GM23338 (cell line): Measurements from ENCODE around the gene SCAPER. TPM values are rescaled to one million over a fixed set of nuclear protein-coding genes. Genes with fewer than 3 reads are reported as not detected.
A peak's percentile ranks its signal among the peaks of the same experiment; 100 is the strongest.

Experiments
- ATAC-seq: fragments of 200-7000 bp; cut with Tn5 transposase; 3 replicates; pipeline ENCODE4 v1.9.1; 2020
- DNase-seq: peaks from one replicate; pipeline ENCODE4 v3.0.0-alpha.2; 2015; ENCODE audit warnings: low spot score
- H2AFZ ChIP-seq: fragments of 200-600 bp; sonication (generic); 2 replicates; pipeline ENCODE4 v1.8.0; 2016; ENCODE audit warnings: antibody characterized with exemption, mild to moderate bottlenecking, moderate library complexity
- H3F3A ChIP-seq: fragments of 200-600 bp; sonication (generic); replicated peaks from 2 replicates; pipeline ENCODE4 v1.8.0; 2017; ENCODE audit warnings: antibody characterized with exemption, mixed run types, low read depth
- H3K27ac ChIP-seq: fragments of 200-600 bp; sonication (generic); 2 replicates; pipeline ENCODE4 v1.6.1; 2016; ENCODE audit warnings: low read depth
- H3K27me3 ChIP-seq: fragments of 200-600 bp; sonication (generic); 2 replicates; pipeline ENCODE4 v1.8.0; 2016; ENCODE audit warnings: mild to moderate bottlenecking, mixed run types, moderate library complexity; ENCODE audit not compliant: insufficient read depth
- H3K36me3 ChIP-seq: fragments of 200-600 bp; sonication (generic); 2 replicates; pipeline ENCODE4 v1.8.0; 2016; ENCODE audit warnings: mild to moderate bottlenecking; ENCODE audit not compliant: insufficient read depth
- H3K4me1 ChIP-seq: fragments of 200-600 bp; sonication (generic); 2 replicates; pipeline ENCODE4 v1.8.0; 2016; ENCODE audit warnings: mild to moderate bottlenecking, moderate library complexity; ENCODE audit not compliant: insufficient read depth
- H3K4me2 ChIP-seq: fragments of 200-600 bp; sonication (generic); 2 replicates; pipeline ENCODE4 v1.7.1; 2017; ENCODE audit warnings: mixed run types
- H3K4me3 ChIP-seq: fragments of 200-600 bp; sonication (generic); 2 replicates; pipeline ENCODE4 v1.6.1; 2016; ENCODE audit warnings: mixed run types
- H3K79me2 ChIP-seq: fragments of 200-600 bp; sonication (generic); replicated peaks from 2 replicates; pipeline ENCODE4 v1.8.0; 2017; ENCODE audit warnings: mild to moderate bottlenecking; ENCODE audit not compliant: insufficient read depth
- H3K9me2 ChIP-seq: fragments of 200-600 bp; sonication (generic); 2 replicates; pipeline ENCODE4 v1.8.0; 2017; ENCODE audit not compliant: insufficient read depth
- H4K20me1 ChIP-seq: fragments of 200-600 bp; sonication (generic); replicated peaks from 2 replicates; pipeline ENCODE4 v1.8.0; 2017; ENCODE audit warnings: mild to moderate bottlenecking; ENCODE audit not compliant: insufficient read depth
- H3K27ac Mint-ChIP-seq: 2 replicates; pipeline ENCODE4 v1.8.0; 2020; ENCODE audit warnings: inconsistent platforms, mild to moderate bottlenecking, moderate library complexity, mixed read lengths
- H3K27me3 Mint-ChIP-seq: 3 replicates; pipeline ENCODE4 v1.8.0; 2022; ENCODE audit warnings: low read depth, mild to moderate bottlenecking, moderate library complexity, mixed read lengths, inconsistent platforms; ENCODE audit not compliant: insufficient read depth, poor library complexity
- H3K36me3 Mint-ChIP-seq: 3 replicates; pipeline ENCODE4 v1.8.0; 2021; ENCODE audit warnings: low read depth, mild to moderate bottlenecking, inconsistent platforms, moderate library complexity, mixed read lengths
- H3K4me1 Mint-ChIP-seq: 3 replicates; pipeline ENCODE4 v1.8.0; 2020; ENCODE audit warnings: mild to moderate bottlenecking, inconsistent platforms, mixed read lengths
- H3K4me3 Mint-ChIP-seq: 3 replicates; pipeline ENCODE4 v1.8.0; 2021; ENCODE audit warnings: moderate library complexity, mild to moderate bottlenecking, inconsistent platforms, mixed read lengths
- H3K9me3 Mint-ChIP-seq: 3 replicates; pipeline ENCODE4 v1.8.0; 2020; ENCODE audit warnings: moderate library complexity, mild to moderate bottlenecking, inconsistent platforms, mixed read lengths
- CTCF ChIP-seq, 2 experiments: fragments of 200-600 bp in 1 of 2; sonication (generic) in 1 of 2; conservative IDR thresholded peaks; 2 replicates each; pipeline versions ENCODE4 v1.5.1 to v1.6.1; 2016 to 2017; ENCODE audit warnings: antibody characterized with exemption in 2 of 2, low read depth in 2 of 2, mild to moderate bottlenecking in 2 of 2, moderate library complexity in 1 of 2
- EZH2 ChIP-seq: fragments of 200-600 bp; sonication (generic); IDR thresholded peaks from one replicate; pipeline ENCODE4 v1.8.0; 2017; ENCODE audit warnings: antibody characterized with exemption, mild to moderate bottlenecking, low read depth; ENCODE audit not compliant: unreplicated experiment
- EZH2phosphoT487 ChIP-seq: fragments of 200-600 bp; sonication (generic); IDR thresholded peaks from one replicate; pipeline ENCODE4 v1.8.1; 2018; ENCODE audit warnings: antibody characterized with exemption; ENCODE audit not compliant: unreplicated experiment
- JUNB ChIP-seq: IDR thresholded peaks from one replicate; pipeline ENCODE4 v1.6.1; 2016; ENCODE audit warnings: antibody characterized with exemption; ENCODE audit not compliant: unreplicated experiment
- NANOG ChIP-seq: IDR thresholded peaks from 2 replicates; pipeline ENCODE4 v1.6.1; 2016; ENCODE audit warnings: antibody characterized with exemption, borderline replicate concordance
- ZNF331 ChIP-seq: fragments of 250-450 bp; sonication (Bioruptor Pico); IDR thresholded peaks from 2 replicates; pipeline ENCODE4 v1.5.0; 2020; ENCODE audit warnings: low read depth, mild to moderate bottlenecking, moderate library complexity
- polyA plus RNA-seq: library from polyadenylated mRNA; unstranded; fragments of >200 nt; fragmentation: Nextera tagmentation; extraction: Ambion mirVana; gene quantifications from 2 replicates; pipeline ENCODE4 v1.2.1, GENCODE V29; 2016
- total RNA-seq: library from RNA; depleted of rRNA; stranded (reverse); fragments of >200 nt; shearing (Covaris generic); gene quantifications from 2 replicates; pipeline ENCODE4 v1.2.3, GENCODE V29; 2014
- TF ChIP-seq, protein P1 (sequence below): fragments of 250-450 bp; sonication (Bioruptor Pico); IDR thresholded peaks from 2 replicates; pipeline ENCODE4 v1.5.0; 2020; ENCODE audit warnings: mild to moderate bottlenecking, moderate library complexity
- TF ChIP-seq, protein P2 (sequence below): IDR thresholded peaks from 2 replicates; pipeline ENCODE4 v1.6.1; 2016; ENCODE audit warnings: antibody characterized with exemption

SCAPER gene
- total and polyA plus RNA-seq, 2 experiments from 2014 or later: 9.1 to 17.6 TPM

DNA sequence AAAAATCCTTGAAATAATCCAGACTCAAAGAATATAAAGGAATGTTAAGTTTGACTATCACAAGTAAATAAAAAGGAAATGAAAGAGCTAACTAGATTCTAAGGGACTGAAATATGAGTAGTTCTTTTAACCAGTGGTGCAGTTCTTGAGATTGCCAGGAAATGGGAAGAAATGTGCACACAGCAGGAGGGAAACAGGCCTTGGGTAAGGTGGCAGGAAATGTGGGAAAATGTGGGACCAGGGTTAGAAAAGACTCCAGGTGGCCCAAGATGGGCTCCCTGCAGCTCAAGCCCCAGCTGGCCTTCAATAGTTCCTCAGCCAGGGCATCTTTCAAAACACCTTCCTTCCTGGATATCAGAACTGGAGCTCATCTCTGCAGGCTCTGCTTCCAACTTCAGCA lies 387.2 kb downstream of the SCAPER start (continued):
- TF ChIP-seq, protein P1, sequence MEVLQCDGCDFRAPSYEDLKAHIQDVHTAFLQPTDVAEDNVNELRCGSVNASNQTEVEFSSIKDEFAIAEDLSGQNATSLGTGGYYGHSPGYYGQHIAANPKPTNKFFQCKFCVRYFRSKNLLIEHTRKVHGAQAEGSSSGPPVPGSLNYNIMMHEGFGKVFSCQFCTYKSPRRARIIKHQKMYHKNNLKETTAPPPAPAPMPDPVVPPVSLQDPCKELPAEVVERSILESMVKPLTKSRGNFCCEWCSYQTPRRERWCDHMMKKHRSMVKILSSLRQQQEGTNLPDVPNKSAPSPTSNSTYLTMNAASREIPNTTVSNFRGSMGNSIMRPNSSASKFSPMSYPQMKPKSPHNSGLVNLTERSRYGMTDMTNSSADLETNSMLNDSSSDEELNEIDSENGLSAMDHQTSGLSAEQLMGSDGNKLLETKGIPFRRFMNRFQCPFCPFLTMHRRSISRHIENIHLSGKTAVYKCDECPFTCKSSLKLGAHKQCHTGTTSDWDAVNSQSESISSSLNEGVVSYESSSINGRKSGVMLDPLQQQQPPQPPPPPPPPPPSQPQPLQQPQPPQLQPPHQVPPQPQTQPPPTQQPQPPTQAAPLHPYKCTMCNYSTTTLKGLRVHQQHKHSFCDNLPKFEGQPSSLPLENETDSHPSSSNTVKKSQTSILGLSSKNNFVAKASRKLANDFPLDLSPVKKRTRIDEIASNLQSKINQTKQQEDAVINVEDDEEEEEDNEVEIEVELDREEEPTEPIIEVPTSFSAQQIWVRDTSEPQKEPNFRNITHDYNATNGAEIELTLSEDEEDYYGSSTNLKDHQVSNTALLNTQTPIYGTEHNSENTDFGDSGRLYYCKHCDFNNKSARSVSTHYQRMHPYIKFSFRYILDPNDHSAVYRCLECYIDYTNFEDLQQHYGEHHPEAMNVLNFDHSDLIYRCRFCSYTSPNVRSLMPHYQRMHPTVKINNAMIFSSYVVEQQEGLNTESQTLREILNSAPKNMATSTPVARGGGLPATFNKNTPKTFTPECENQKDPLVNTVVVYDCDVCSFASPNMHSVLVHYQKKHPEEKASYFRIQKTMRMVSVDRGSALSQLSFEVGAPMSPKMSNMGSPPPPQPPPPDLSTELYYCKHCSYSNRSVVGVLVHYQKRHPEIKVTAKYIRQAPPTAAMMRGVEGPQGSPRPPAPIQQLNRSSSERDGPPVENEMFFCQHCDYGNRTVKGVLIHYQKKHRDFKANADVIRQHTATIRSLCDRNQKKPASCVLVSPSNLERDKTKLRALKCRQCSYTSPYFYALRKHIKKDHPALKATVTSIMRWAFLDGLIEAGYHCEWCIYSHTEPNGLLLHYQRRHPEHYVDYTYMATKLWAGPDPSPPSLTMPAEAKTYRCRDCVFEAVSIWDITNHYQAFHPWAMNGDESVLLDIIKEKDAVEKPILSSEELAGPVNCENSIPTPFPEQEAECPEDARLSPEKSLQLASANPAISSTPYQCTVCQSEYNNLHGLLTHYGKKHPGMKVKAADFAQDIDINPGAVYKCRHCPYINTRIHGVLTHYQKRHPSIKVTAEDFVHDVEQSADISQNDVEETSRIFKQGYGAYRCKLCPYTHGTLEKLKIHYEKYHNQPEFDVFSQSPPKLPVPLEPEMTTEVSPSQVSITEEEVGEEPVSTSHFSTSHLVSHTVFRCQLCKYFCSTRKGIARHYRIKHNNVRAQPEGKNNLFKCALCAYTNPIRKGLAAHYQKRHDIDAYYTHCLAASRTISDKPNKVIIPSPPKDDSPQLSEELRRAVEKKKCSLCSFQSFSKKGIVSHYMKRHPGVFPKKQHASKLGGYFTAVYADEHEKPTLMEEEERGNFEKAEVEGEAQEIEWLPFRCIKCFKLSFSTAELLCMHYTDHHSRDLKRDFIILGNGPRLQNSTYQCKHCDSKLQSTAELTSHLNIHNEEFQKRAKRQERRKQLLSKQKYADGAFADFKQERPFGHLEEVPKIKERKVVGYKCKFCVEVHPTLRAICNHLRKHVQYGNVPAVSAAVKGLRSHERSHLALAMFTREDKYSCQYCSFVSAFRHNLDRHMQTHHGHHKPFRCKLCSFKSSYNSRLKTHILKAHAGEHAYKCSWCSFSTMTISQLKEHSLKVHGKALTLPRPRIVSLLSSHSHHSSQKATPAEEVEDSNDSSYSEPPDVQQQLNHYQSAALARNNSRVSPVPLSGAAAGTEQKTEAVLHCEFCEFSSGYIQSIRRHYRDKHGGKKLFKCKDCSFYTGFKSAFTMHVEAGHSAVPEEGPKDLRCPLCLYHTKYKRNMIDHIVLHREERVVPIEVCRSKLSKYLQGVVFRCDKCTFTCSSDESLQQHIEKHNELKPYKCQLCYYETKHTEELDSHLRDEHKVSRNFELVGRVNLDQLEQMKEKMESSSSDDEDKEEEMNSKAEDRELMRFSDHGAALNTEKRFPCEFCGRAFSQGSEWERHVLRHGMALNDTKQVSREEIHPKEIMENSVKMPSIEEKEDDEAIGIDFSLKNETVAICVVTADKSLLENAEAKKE (CRISPR knock-in tag): 0 out of 2 replicates have a peak, but pooled peaks have one; percentile 24
- TF ChIP-seq, protein P2, sequence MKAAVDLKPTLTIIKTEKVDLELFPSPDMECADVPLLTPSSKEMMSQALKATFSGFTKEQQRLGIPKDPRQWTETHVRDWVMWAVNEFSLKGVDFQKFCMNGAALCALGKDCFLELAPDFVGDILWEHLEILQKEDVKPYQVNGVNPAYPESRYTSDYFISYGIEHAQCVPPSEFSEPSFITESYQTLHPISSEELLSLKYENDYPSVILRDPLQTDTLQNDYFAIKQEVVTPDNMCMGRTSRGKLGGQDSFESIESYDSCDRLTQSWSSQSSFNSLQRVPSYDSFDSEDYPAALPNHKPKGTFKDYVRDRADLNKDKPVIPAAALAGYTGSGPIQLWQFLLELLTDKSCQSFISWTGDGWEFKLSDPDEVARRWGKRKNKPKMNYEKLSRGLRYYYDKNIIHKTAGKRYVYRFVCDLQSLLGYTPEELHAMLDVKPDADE: 0 out of 2 replicates have a peak, but pooled peaks have one; percentile 28
- TF ChIP-seq NANOG: 0 out of 2 replicates have a peak, but pooled peaks have one; percentile 9

DNA sequence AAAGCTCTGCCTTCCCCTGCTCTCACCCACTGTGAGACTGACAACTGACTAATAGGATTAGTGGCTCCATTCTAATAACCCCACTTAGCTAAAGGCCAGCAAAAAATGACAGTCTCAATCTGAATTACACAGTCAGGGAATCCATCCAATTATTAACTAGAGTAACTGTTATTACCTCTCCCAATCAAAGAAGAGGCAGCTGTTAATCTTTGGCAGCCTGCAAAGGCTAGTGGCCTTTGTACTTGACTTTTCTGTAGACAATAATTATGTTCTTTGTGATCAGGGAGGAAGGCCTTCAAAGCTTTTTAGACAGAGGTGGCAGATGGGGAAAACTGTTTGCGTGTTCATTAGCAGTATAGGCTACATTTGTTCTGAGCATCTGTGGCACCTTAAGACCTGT lies 390.9 kb downstream of the SCAPER start:
- no peaks in the 10 kb centered on the region for H3F3A ChIP-seq
- H3K36me3 Mint-ChIP-seq: no peaks in the 10 kb centered on the region
- TF ChIP-seq JUNB: no peak
- TF ChIP-seq CTCF (conservative IDR thresholded peaks at IDR 0.05; ENCODE audit: low read depth in 2 of 2): no peak
- TF ChIP-seq EZH2phosphoT487: no peak
- no peak for TF ChIP-seq EZH2
- TF ChIP-seq ZNF331 (CRISPR knock-in tag): no peak

More for the DNA sequence above, 390.9 kb downstream of the SCAPER start:
- Histone ChIP-seq H3K9me2 (no peaks in the 10 kb centered on the region), H3K4me2 (no peak overlapping the region), H3K4me1 (peaks cover 23% of the 10 kb centered on the region), H3K4me3 (no peak overlapping the region), H3K36me3 (no peaks in the 10 kb centered on the region), H4K20me1 (no peaks in the 10 kb centered on the region), H2AFZ (no peak overlapping the region), H3K27me3 (no peaks in the 10 kb centered on the region), H3K79me2 (no peaks in the 10 kb centered on the region), H3K27ac (no peak overlapping the region)
- no peak for DNase-seq
- no peaks in the 10 kb centered on the region for H3K9me3 Mint-ChIP-seq
- H3K27ac Mint-ChIP-seq: no peak overlapping the region
- no peak overlapping the region for H3K4me3 Mint-ChIP-seq
- peaks cover 16% of the 10 kb centered on the region for H3K4me1 Mint-ChIP-seq
- peaks cover 3% of the 10 kb centered on the region for H3K27me3 Mint-ChIP-seq
- ATAC-seq: peak; percentile 27; the same call in 1 of the 3 replicates
